ENCODE data around the gene CLN6.

DNA sequence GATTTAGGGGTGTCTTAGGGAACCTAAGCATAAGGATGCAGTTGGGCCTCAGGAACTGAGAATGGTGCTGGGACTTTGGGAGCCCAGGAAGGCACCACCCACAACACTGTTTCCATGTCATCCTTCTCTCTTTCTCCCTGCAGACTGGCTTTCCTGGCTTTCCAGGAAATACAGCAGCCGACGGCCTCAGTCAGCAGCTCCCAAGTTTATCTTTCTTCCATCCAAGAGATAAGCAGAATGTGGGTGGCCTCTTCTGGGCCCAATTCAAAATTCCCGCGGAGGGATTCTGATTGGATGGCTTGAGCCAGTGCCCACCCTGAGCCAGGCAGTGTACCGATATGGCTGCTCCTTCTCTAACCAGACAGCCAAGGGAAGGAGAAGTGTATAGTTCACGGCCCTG is 4.5 kb upstream of the CLN6 start:
- TF ChIP-seq POLR2AphosphoS5 (IDR thresholded peaks at IDR 0.05) (no peak), POLR2A (IDR thresholded peaks at IDR 0.05) (no peak), EP300 (IDR thresholded peaks at IDR 0.05) (no peak)
- TF ChIP-seq, protein P1, sequence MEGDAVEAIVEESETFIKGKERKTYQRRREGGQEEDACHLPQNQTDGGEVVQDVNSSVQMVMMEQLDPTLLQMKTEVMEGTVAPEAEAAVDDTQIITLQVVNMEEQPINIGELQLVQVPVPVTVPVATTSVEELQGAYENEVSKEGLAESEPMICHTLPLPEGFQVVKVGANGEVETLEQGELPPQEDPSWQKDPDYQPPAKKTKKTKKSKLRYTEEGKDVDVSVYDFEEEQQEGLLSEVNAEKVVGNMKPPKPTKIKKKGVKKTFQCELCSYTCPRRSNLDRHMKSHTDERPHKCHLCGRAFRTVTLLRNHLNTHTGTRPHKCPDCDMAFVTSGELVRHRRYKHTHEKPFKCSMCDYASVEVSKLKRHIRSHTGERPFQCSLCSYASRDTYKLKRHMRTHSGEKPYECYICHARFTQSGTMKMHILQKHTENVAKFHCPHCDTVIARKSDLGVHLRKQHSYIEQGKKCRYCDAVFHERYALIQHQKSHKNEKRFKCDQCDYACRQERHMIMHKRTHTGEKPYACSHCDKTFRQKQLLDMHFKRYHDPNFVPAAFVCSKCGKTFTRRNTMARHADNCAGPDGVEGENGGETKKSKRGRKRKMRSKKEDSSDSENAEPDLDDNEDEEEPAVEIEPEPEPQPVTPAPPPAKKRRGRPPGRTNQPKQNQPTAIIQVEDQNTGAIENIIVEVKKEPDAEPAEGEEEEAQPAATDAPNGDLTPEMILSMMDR (IDR thresholded peaks at IDR 0.05), result no peak

Data from stomach (tissue), 4 donors.